Measurements from ENCODE around the gene RTN4RL1.

- TF ChIP-seq CTCF (IDR thresholded peaks at IDR 0.05; ENCODE audit: low read depth, low read length) (no peak), POLR2A (IDR thresholded peaks at IDR 0.05; ENCODE audit: extremely low read depth, insufficient read length) (no peak)
These were observed 2.5 kb upstream of the RTN4RL1 start for GRCh38 chr17:2027528-2028233.
